ENCODE measurements around the gene CBX2. TPM values are rescaled to one million over a fixed set of nuclear protein-coding genes. Genes with fewer than 3 reads are reported as not detected.

Gene CBX2
- total RNA-seq, 1 donor from 2014 or later: 5.9 TPM

DNA sequence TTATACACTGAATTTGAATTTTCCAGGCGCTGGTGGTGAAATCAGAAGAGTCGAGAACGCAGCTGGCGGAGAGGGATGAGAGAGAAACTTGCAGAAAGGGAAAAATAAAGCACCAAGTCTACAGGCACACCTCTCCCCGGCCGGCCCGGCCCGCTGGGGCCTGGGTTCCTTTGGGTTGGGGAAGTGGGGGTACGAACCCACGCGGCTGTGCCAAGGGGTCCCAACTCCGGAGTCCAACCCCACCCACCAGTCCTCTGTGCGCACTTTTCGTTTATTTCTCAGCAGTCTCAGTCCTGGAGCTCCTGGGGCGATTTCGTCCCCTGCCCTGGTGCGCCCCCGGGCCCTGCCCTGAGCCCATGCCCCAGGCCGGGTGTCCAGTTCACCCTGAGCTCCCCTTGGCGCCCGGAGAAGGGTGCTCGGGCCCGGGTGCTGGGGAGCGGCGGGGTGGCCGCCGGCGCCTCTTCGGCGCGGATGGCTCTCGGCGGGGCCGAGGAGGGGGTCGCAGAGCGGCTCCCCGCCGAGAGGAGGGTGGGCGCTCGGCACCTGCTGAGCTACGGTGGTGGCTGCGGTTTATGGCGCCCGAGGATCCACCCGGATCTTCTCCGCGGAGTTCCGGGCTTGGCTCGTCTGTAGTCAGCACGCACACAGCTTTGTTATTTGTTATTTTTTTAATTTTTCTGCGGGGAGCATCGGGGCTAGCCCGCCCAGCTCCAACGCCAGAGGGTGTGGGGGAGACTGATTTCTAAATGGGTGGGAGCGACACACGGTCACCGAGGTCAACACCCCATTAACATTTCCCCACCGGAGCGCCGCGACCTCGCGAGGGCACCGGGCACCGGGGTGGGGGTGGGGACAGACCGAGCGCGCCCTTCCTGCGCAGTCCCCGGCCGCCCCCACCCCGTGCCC is 34.7 kb downstream of the CBX2 start:
- DNase-seq: no peak

- DNase-seq: no peak
Measured at GRCh38 chr17:79813297-79814126, 35.6 kb downstream of the CBX2 start.

- DNase-seq: no peak
Measured at GRCh38 chr17:79814127-79814973, 36.4 kb downstream of the CBX2 start.

GRCh38 chr17:79814974-79815835 is 37.3 kb downstream of the CBX2 start:
- no peak for DNase-seq

- no peak for DNase-seq
Measured at GRCh38 chr17:79815836-79816461, 38.0 kb downstream of the CBX2 start.

- DNase-seq: no peak
Measured at GRCh38 chr17:79818026-79818758, 40.2 kb downstream of the CBX2 start.

- no peak for DNase-seq
Measured at GRCh38 chr17:79819085-79819484, 41.1 kb downstream of the CBX2 start.

GRCh38 chr17:79819534-79820276 is 41.8 kb downstream of the CBX2 start:
- no peak for DNase-seq

DNA sequence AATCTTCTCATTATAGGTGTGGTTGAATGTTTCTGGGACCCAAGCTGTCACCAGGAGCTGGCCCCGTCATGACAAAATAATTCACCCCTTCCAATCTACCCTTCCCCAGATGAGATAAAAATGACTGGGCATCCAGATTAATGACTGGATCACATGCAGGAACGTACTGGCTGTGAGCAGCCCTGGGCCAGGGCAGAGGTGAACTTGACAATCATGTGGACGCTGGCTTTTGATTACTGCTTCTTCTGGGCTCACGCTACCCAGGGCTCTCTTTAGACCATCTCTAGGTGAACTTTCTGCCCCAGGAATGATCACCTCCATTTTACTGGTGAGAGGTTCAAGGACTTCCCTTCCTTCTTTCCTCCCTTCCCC is 43.0 kb downstream of the CBX2 start:
- DNase-seq: no peak

DNA sequence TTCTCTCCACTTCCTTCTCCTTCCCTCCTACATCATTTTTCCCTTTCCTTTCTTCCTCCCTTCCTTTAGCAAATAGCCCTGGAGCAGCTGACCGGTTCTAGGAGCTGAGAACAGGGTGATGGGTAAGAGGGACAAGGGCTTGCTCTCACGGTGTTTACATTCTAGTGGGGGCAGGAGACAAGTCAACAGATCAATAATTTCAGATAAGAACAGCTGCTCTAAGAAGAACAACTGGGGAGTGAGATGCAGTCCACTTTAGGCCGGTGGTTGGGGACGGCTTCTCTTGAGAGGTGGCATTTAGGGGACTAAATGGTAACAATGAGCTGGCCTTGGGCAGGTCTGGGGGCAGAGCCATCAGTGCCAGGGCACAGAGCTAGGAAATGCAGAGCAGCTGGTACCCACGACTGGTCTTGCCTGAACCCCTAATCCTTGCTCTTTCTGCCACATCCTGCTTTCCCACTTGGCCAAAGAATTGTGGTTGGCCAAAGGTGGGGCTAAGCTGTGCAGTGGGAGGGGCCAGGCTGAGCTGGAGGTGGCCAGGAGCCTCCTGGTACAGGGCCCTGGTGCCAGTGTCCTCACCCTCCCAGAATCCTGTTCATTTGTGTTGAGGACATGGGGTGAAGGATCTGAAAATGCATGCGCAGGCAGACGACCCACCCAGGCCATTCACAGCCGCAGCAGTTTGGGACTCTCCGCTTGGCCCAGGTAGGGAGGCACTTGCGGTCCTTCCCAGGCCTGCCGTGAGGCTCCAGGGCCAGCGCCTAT is 43.6 kb downstream of the CBX2 start:
- DNase-seq: no peak

GRCh38 chr17:79822583-79823124 is 44.7 kb downstream of the CBX2 start:
- no peak for DNase-seq

DNA sequence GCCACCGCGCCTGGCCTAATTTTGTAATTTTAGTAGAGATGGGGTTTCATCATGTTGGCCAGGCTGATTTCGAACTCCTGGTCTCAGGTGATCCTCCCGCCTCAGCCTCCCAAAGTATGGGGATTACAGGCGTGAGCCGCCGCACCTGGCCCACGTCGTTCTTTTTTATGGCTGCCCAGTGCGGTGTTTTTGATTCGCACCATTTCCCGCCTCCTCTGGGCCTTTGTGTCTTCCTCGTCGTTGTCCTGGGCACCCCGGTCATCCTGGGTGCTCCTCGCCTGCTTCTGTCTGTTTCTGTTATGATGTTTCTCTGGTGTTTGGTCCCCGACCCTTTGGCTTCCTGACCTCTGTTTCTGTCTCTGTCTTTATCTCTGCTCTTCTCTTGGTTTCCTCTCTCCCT is 46.3 kb downstream of the CBX2 start:
- DNase-seq: no peak

- DNase-seq: no peak
Measured at GRCh38 chr17:79824893-79825579, 47.1 kb downstream of the CBX2 start.

DNA sequence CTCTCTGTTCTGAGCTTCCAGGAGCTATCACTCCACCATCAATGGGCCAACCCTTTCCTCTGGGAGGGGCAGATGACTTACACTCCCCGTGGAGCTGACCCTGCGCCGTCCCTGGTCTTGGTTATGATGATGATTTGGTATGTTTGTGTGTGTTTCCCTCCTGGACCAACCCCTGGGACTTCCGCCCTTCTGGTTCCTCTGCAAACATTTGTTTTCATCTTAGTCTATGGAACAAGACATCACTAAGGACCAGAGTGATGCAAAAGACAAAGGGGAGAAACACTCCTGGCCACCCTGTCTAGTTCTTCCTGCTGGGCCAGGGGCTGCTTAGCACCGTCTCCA is 47.6 kb downstream of the CBX2 start:
- DNase-seq: no peak

DNA sequence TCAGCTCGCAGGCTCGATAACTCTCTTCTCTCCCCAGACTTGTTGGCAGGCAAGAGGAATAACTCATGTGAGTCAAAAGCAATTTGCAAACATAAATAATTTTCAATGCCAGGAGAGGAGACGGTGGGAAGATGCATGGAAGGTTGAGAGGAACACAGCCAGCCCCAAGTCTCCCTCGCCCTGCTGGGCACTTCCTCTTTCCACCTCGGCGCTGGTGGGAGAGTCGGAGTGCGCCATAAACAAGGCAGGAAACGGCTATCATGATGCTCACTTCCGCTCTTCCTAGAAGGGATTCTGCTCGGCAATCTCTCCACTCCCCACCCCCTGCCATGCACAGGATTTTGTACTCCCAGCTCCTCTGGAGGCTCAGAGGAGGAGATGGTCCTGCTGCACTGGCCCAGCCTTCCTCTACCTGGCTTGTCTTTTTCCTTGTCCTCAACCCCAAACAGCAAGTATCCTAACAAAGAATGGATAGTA is 48.3 kb downstream of the CBX2 start:
- DNase-seq: no peak

DNA sequence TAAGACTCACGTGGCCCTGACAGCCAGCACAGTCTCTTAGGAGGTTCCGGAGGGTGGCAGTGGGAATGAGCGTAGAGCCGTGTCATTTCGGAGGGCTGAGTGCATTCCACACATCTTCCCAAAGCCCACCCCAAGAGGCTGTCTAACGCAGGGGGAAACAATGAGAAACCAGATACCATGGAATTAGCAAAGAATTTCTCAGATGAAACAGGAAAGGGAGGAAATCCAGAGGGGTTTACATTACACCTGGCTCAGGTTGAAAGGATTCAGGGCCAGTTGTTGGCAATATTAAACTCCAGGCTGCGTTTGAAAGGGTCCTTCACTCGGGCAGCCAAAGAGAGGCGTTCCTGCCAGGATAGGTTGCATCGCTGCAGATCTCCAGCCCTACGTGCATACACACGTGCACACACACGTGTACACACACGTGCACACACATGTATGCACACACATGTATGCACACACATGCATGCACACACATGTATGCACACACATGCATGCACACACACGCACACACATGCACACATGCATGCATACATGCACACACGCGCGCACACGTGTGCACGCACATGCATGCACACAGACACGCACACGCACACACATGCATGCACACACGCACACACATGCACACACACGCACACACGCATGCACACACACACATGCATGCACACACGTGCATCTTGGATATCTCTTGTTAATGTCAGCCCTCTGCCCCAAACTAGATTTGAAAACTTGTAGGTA is 49.1 kb downstream of the CBX2 start:
- DNase-seq: no peak

- DNase-seq: no peak
Measured at GRCh38 chr17:79829004-79829403, 51.1 kb downstream of the CBX2 start.

All from skin of body (tissue), 2 donors.